Cerebellar cortex (tissue), 1 donor: ENCODE measurements around the gene ORAI3.

Experiments used
- DNase-seq: peaks from one replicate; pipeline ENCODE4 v3.0.0-alpha.2; 2015; ENCODE audit warnings: low spot score

ORAI3 gene

GRCh38 chr16:30947859-30948666, 805 bp upstream of the ORAI3 start:
- peak; percentile 100 for DNase-seq

- DNase-seq: peak; percentile 67
Measured at GRCh38 chr16:30949650-30950515, 1.0 kb downstream of the ORAI3 start.

GRCh38 chr16:30950516-30951065, 1.7 kb downstream of the ORAI3 start:
- DNase-seq: no peak

- no peak for DNase-seq
Measured at GRCh38 chr16:30951193-30951592, 2.3 kb downstream of the ORAI3 start.

GRCh38 chr16:30951750-30952149, 2.9 kb downstream of the ORAI3 start:
- DNase-seq: no peak

- peak; percentile 51 for DNase-seq
Measured at GRCh38 chr16:30953111-30953510, 4.2 kb downstream of the ORAI3 start.

- DNase-seq: peak; percentile 92
Measured at GRCh38 chr16:30953511-30954124, 4.8 kb downstream of the ORAI3 start.

GRCh38 chr16:30954993-30955392, 6.1 kb downstream of the ORAI3 start:
- DNase-seq: no peak

- peak; percentile 78 for DNase-seq
Measured at GRCh38 chr16:30956601-30957455, 8.0 kb downstream of the ORAI3 start.

GRCh38 chr16:30957456-30958174, 8.7 kb downstream of the ORAI3 start, which contains the start of gene SETD1A:
SETD1A (plus strand) TSS chr16:30957754; CDS start chr16:30958732, 978 bp downstream.
- DNase-seq: peak; percentile 96

- DNase-seq: peak; percentile 39
Measured at GRCh38 chr16:30958175-30959079, 9.6 kb downstream of the ORAI3 start.

- DNase-seq: no peak
Measured at GRCh38 chr16:30961384-30961783, 12.5 kb downstream of the ORAI3 start.

- DNase-seq: no peak
Measured at GRCh38 chr16:30963925-30964511, 15.2 kb downstream of the ORAI3 start.

GRCh38 chr16:30964574-30965226, 15.8 kb downstream of the ORAI3 start:
- DNase-seq: no peak

- no peak for DNase-seq
Measured at GRCh38 chr16:30965436-30965835, 16.6 kb downstream of the ORAI3 start.

GRCh38 chr16:30966033-30966619, 17.3 kb downstream of the ORAI3 start:
- DNase-seq: no peak

GRCh38 chr16:30967795-30968194, 18.9 kb downstream of the ORAI3 start:
- no peak for DNase-seq

GRCh38 chr16:30969246-30969842, 20.5 kb downstream of the ORAI3 start:
- DNase-seq: no peak
